ENCODE results near the gene DDIT4. TPM values are rescaled to one million over a fixed set of nuclear protein-coding genes. Genes with fewer than 3 reads are reported as not detected.
A peak's percentile ranks its signal among the peaks of the same experiment; 100 is the strongest.
"Not testable (repeated sequence)": the region's sequence is repeated elsewhere in the genome, so short reads cannot be mapped to it uniquely, and the experiment has no call there.

Gene DDIT4
- total RNA-seq, 2 donors from 2014 or later, result 259 to 265 TPM

DNA sequence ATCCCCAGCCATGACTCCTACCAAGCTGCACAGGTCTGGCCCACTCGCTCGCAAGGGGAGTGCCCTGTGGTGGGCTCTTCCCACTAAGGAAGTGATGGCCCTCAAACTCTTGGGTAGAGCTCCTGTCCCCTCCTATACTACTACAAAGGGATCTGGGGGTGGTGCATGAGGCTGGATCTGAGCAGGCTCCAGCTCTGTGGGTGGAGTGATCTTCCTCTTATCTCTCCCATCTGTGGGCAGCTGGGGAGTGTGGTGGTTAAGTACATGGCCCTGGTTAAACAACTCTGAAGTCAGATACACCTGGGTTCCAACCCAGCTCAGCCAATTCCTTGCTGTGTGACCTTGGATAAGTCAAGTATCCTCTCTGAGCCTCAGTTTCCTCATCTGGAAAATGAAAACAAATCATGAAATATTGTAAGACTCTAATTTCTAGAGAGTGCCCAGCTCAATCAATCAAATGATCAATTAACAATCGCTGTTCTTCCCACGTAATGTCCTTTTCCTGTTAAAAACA is 17.4 kb downstream of the DDIT4 start:
- Histone ChIP-seq H3K27me3 (replicated peaks; ENCODE audit: insufficient read depth) (no peaks in the 10 kb centered on the region), H3K9me3 (no peaks in the 10 kb centered on the region), H3K27ac (no peak overlapping the region), H3K36me3 (no peaks in the 10 kb centered on the region), H3K4me3 (no peak overlapping the region), H3K4me1 (replicated peaks) (no peaks in the 10 kb centered on the region)
- intact Hi-C loops (cut with DNase I), result no loop called here
- TF ChIP-seq POLR2AphosphoS5 (IDR thresholded peaks at IDR 0.05) (no peak), POLR2A (IDR thresholded peaks at IDR 0.05) (no peak)
- TF ChIP-seq, protein P1, sequence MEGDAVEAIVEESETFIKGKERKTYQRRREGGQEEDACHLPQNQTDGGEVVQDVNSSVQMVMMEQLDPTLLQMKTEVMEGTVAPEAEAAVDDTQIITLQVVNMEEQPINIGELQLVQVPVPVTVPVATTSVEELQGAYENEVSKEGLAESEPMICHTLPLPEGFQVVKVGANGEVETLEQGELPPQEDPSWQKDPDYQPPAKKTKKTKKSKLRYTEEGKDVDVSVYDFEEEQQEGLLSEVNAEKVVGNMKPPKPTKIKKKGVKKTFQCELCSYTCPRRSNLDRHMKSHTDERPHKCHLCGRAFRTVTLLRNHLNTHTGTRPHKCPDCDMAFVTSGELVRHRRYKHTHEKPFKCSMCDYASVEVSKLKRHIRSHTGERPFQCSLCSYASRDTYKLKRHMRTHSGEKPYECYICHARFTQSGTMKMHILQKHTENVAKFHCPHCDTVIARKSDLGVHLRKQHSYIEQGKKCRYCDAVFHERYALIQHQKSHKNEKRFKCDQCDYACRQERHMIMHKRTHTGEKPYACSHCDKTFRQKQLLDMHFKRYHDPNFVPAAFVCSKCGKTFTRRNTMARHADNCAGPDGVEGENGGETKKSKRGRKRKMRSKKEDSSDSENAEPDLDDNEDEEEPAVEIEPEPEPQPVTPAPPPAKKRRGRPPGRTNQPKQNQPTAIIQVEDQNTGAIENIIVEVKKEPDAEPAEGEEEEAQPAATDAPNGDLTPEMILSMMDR (IDR thresholded peaks at IDR 0.05), result no peak
- DNase-seq (ENCODE audit: low spot score), result no peak
- 89% methylated on average over 4 of the region's 4 CpGs for WGBS

DNA sequence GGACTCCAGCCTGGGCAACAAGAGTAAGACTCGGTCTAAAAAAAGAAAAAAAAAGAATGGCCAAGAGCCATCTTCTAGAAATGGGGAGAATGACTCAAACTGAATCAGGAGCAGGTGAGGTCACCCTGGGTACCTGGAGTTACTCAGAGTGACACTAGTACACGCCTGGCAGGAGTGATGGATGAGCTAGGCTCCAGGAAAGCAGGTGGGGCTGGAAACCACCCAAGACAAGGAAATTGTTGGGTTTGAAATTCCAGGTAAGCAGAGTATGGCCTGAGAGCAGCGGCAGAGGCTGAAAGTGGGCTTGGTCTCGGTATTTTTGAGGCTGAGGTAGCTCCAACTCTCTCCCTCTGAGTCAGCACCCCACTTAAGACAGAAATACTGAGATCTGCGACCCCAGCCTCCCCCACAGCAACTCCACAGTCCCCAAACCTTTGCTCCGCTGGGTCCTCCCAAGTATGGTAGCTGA is 18.5 kb downstream of the DDIT4 start:
- Histone ChIP-seq H3K27ac (no peak overlapping the region), H3K9me3 (no peaks in the 10 kb centered on the region), H3K27me3 (replicated peaks; ENCODE audit: insufficient read depth) (no peaks in the 10 kb centered on the region), H3K36me3 (no peaks in the 10 kb centered on the region), H3K4me1 (replicated peaks) (peaks cover 3% of the 10 kb centered on the region), H3K4me3 (no peak overlapping the region)
- DNase-seq (ENCODE audit: low spot score), result peak; percentile 37
- intact Hi-C loops (cut with DNase I), result no loop called here
- 47% methylated on average over 6 of the region's 6 CpGs for WGBS
- no peak for TF ChIP-seq POLR2AphosphoS5 (IDR thresholded peaks at IDR 0.05)
- peak; percentile 42 for TF ChIP-seq POLR2A (IDR thresholded peaks at IDR 0.05)

DNA sequence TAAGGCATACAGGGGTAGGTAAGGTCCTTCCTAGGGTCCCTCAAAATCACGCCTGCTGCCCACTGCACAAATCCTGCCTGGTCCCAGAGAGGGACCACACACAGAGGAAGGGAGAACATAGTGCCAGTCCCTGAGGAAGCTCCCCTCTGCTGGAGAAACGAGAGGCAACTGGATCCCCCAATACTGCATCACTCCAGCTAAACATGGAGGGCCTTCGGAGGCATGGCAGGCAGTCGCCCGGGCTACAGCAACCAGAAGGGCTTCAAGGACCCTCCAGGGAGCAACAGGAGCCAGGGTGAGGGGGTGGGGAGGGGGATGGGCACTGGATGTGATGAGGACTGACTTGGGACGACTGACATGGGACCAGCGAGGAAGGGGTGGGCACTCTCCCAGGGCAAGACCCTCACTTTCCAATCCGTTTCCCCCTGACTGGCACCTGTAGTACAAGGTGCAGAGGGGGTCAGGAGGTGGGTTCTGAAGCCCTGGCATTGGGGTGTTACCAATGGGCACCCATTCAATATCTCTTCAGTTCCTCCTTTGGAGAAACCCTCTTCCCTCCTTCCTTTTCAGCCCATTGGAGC is 21.7 kb downstream of the DDIT4 start:
- TF ChIP-seq POLR2AphosphoS5 (IDR thresholded peaks at IDR 0.05) (no peak), POLR2A (IDR thresholded peaks at IDR 0.05) (no peak)
- TF ChIP-seq, protein P1 (IDR thresholded peaks at IDR 0.05), result no peak
- Histone ChIP-seq H3K36me3 (no peaks in the 10 kb centered on the region), H3K9me3 (no peaks in the 10 kb centered on the region), H3K27ac (no peak overlapping the region), H3K4me1 (replicated peaks) (peaks cover 5% of the 10 kb centered on the region), H3K27me3 (replicated peaks; ENCODE audit: insufficient read depth) (no peaks in the 10 kb centered on the region), H3K4me3 (no peak overlapping the region)
- intact Hi-C loops (cut with DNase I), result no loop called here
- WGBS, result 87% methylated on average over 8 of the region's 8 CpGs
- no peak for DNase-seq (ENCODE audit: low spot score)

DNA sequence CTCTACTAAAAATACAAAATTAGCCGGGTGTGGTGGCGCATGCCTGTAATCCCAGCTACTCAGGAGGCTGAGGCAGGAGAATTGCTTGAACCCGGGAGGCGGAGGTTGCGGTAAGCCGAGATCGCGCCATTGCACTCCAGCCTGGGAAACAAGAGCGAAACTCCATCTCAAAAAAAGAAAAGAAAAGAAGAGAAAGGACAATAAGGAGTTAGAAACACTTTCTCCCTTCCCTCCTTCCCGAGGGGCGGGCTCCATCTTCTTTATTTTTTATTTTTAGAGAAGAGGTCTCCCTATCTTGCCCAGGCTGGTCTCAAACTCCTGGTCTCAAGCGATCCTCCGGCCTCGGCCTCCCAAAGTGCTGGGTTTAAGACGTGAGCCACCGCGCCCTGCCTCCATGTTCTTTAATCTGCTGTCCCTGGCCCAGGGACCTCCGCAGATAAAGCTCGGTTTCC is 23.1 kb downstream of the DDIT4 start:
- intact Hi-C loops (cut with DNase I); H3K36me3 ChIP-seq; H3K4me1 ChIP-seq (replicated peaks); H3K27me3 ChIP-seq (replicated peaks; ENCODE audit: insufficient read depth); H3K9me3 ChIP-seq; DNase-seq (ENCODE audit: low spot score): not testable (repeated sequence)
- 81% methylated on average over 19 of the region's 19 CpGs for WGBS
- Histone ChIP-seq H3K27ac (peak overlapping the region; percentile 79 to 93), H3K4me3 (peak overlapping the region; percentile 49 to 85)

DNA sequence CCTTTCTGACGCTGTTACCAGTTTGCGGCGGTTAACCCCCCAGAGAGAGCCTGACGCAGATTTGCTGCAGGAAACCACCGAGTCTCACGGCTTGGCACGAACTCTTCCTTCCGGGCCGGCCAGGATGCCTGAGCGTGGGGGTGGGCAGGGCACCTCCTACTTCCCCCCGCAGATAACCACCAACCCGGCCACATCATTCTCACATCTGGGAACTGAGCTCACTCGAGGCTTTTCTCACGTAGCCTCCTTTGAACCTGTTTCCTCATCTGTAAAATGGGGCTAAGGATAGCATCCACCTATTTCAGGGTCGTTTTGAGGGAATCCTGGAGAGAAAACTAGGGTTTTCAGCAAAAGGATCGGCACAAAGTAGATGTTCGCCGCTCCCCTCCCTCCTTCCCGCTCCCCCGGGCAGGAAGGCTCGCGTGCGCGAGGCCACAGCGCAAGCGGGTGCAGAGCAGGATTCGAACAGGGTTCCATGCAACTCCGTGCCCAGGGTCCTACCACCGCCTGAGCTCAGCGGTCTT is 23.6 kb downstream of the DDIT4 start:
- 2% methylated on average over 30 of the region's 30 CpGs for WGBS
- Histone ChIP-seq H3K36me3 (no peaks in the 10 kb centered on the region), H3K27ac (peak overlapping the region; percentile 79 to 93), H3K4me3 (peak overlapping the region; percentile 49 to 85), H3K4me1 (replicated peaks) (peaks cover 5% of the 10 kb centered on the region), H3K9me3 (no peaks in the 10 kb centered on the region), H3K27me3 (replicated peaks; ENCODE audit: insufficient read depth) (no peaks in the 10 kb centered on the region)
- intact Hi-C loops (cut with DNase I), result no loop called here
- TF ChIP-seq POLR2A (IDR thresholded peaks at IDR 0.05) (peak; percentile 11), POLR2AphosphoS5 (IDR thresholded peaks at IDR 0.05) (peak; percentile 59)
- TF ChIP-seq, protein P1 (IDR thresholded peaks at IDR 0.05), result no peak
- peak; percentile 48 for DNase-seq (ENCODE audit: low spot score)
